ACC112 (cell line): ENCODE measurements around the gene KAZALD1.

Experiments used
- H2AFZ ChIP-seq: fragments of 200-600 bp; sonication (generic); one replicate; pipeline ENCODE4 v1.6.0; 2017; ENCODE audit warnings: antibody characterized with exemption, low read length; ENCODE audit not compliant: unreplicated experiment
- H3K27ac ChIP-seq: fragments of 200-600 bp; sonication (generic); 2 replicates; pipeline ENCODE4 v1.5.1; 2014; ENCODE audit warnings: low read depth, mild to moderate bottlenecking, antibody characterized with exemption, low read length, moderate library complexity
- H3K27me3 ChIP-seq: fragments of 200-600 bp; sonication (generic); 2 replicates; pipeline ENCODE4 v1.6.1; 2014; ENCODE audit warnings: mild to moderate bottlenecking, antibody characterized with exemption, low read length, moderate library complexity, mixed read lengths; ENCODE audit not compliant: insufficient read depth
- H3K36me3 ChIP-seq: fragments of 200-600 bp; sonication (generic); 2 replicates; pipeline ENCODE4 v1.6.1; 2016; ENCODE audit warnings: mild to moderate bottlenecking, antibody characterized with exemption, low read length, moderate library complexity, mixed read lengths; ENCODE audit not compliant: insufficient read depth
- H3K4me1 ChIP-seq: fragments of 200-600 bp; sonication (generic); one replicate; pipeline ENCODE4 v1.6.1; 2016; ENCODE audit warnings: low read length, mixed read lengths; ENCODE audit not compliant: insufficient read depth, unreplicated experiment, control insufficient read depth
- H3K4me3 ChIP-seq: fragments of 200-600 bp; sonication (generic); 2 replicates; pipeline ENCODE4 v1.5.1; 2014; ENCODE audit warnings: mild to moderate bottlenecking, low read depth, low read length
- H3K79me2 ChIP-seq: fragments of 200-600 bp; sonication (generic); one replicate; pipeline ENCODE4 v1.6.0; 2016; ENCODE audit warnings: low read length; ENCODE audit not compliant: control insufficient read depth, unreplicated experiment, insufficient read depth

The KAZALD1 gene

DNA sequence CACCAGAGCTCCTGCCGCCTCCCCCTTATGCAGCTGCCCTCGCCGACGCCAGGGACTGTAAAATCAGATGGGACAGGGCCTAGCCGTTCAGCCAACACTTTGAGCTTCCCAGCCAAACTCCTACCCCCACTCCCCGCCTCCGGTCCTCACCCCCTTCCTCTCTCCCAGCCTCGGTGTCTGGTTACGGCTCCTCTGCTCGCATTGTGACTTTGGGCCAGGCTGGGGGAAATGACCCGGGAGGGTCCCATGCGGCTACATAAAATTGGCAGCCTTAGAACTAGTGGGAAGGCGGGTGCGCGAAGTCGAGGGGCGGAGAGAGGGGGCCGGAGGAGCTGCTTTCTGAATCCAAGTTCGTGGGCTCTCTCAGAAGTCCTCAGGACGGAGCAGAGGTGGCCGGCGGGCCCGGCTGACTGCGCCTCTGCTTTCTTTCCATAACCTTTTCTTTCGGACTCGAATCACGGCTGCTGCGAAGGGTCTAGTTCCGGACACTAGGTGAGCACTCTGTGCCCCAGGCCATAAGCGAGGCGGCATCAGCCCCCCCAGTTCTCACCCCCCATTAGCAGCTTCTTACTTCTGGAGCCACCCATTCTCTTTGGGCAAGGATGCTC, at the start of gene KAZALD1:
KAZALD1 (plus strand) TSS at position 366 of the 608 bp plus-strand sequence. CDS start 604 bp downstream, outside the sequence.
- no peaks in the 10 kb centered on the region for H3K36me3 ChIP-seq
- H3K79me2 ChIP-seq: peaks cover 33% of the 10 kb centered on the region
- peak within 1 kb of the TSS; percentile 80 for H3K4me3 ChIP-seq
- H3K27me3 ChIP-seq: no peaks in the 10 kb centered on the region
- peak within 1 kb of the TSS; percentile 69 for H2AFZ ChIP-seq
- peaks cover 29% of the 10 kb centered on the region for H3K4me1 ChIP-seq
- peak within 1 kb of the TSS; percentile 87 for H3K27ac ChIP-seq

DNA sequence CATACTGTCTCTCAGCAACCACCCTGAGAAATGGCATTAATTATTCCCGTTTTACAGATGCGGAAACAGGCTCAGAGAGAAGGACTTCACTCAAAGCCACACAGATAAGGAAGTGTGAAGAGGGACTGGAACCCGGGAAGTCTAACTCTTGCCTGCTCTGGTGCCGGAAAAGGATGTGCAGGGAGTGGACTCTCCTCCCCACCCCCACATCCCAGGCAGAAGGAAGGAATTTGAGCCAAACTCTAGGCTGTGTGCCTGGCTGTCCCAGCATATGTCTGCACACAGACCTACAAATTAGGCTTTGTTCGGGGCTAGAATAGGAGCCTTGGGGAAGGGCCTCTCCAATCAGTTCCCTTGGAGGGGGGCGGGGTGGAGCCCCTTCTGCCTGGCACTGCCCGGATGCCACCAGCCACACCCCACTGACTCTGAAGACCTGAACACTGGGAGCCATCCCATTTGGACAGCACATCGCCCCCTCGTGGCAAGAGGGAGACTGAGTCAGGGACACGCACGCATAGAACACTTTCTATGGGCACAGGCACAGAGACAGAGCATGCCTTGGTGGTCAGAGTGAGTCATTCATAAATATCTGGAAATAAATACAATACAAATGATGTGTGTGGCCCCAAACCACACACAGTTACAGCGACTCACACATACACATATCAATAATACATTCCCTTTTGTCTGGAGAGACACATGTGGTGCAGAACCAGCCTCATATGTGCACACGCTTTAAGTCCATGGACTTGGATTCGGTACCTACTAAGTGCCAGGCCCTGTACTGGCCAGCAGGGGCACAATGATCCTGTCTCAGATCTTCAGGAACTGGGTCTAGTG, 49.0 kb upstream of the KAZALD1 start:
- Histone ChIP-seq H3K27me3 (no peaks in the 10 kb centered on the region), H2AFZ (no peak overlapping the region), H3K27ac (peak overlapping the region; percentile 8; the same call in 1 of the 2 replicates), H3K79me2 (no peaks in the 10 kb centered on the region), H3K36me3 (no peaks in the 10 kb centered on the region), H3K4me3 (no peak overlapping the region), H3K4me1 (peaks cover 29% of the 10 kb centered on the region)

DNA sequence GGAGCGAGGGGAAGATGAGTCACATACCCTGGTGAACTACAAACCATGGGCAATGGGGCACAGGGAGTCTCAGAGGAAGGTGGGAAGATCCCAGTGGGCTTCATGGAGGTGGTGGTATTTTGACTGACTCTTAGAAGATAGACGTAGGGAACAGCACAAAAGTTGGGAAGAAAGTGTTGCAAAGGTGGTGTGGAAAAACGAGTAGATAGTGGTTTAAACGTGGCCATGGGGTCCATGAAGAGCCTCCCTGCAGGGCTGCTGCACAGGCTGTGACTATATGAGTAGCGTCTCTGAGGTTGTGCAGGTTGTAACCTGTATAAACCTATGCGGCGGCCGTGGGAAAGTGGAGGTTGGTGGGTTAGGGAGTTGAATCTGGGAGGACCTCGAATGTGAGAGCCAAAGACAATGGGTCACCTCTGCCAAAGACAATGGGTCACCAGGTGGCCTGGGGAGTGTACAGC, 48.4 kb upstream of the KAZALD1 start:
- H3K36me3 ChIP-seq: no peaks in the 10 kb centered on the region
- H3K79me2 ChIP-seq: no peaks in the 10 kb centered on the region
- H3K27me3 ChIP-seq: no peaks in the 10 kb centered on the region
- no peak overlapping the region for H3K4me3 ChIP-seq
- peak overlapping the region; percentile 8; the same call in 1 of the 2 replicates for H3K27ac ChIP-seq
- no peak overlapping the region for H2AFZ ChIP-seq
- peaks cover 23% of the 10 kb centered on the region for H3K4me1 ChIP-seq

DNA sequence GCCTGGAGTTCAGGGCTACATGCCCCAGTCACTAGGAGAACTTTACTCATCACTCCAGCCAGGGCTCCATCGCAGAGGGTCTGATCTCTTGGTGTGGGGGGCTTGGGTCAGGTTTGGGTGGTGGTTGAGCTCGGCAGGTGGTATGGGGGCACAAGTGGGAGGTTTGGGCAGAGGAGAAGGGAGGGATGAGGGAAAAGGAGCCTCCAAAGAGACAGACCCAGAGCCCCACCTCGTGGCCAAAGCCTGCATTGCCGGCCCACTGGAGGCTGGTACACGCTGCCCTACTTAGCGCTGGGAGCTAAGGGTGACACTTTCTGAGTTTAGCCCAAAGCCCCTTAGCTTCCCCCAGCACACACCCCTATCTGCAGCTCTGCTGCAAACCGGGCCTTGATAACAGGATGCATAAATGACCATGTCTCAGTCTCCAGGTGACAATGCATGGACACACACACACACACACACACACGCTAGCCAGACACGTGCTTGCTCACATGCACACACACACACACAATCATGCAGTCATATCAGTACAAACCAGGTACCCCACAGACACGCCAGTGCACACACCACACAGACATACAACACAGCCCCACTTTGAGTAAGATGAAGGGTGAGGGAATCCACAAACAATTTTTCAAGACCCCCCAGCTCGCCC, 47.4 kb upstream of the KAZALD1 start:
- no peak overlapping the region for H3K4me3 ChIP-seq
- peak overlapping the region; percentile 28; the same call in 1 of the 2 replicates for H3K27ac ChIP-seq
- H2AFZ ChIP-seq: no peak overlapping the region
- H3K36me3 ChIP-seq: no peaks in the 10 kb centered on the region
- H3K79me2 ChIP-seq: no peaks in the 10 kb centered on the region
- H3K4me1 ChIP-seq: peaks cover 22% of the 10 kb centered on the region
- H3K27me3 ChIP-seq: no peaks in the 10 kb centered on the region

- H3K79me2 ChIP-seq: no peaks in the 10 kb centered on the region
- H2AFZ ChIP-seq: no peak overlapping the region
- peak overlapping the region; percentile 28; the same call in 1 of the 2 replicates for H3K27ac ChIP-seq
- H3K36me3 ChIP-seq: no peaks in the 10 kb centered on the region
- no peak overlapping the region for H3K4me3 ChIP-seq
- H3K4me1 ChIP-seq: peaks cover 22% of the 10 kb centered on the region
- H3K27me3 ChIP-seq: no peaks in the 10 kb centered on the region
Measured at GRCh38 chr10:101014966-101015581, 46.7 kb upstream of the KAZALD1 start.

DNA sequence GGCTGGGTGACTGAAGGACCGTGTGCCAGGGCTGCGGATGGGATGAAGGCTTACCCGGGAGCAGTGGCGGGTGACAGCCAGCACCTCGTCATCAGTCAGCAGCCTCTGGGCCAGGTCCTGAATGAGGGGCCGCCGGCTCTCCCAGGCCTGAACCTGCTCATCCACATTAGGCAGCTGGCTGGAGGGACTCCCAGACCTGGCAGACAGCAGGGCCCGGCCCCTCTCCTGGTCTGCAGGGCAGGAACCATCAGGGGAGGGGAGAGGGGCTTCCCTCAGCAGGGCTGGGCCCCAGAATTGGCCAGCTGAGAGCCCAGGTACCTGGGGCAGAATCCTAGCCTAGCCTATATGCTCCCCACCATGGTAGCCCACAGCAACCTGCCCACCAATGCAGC, 46.2 kb upstream of the KAZALD1 start:
- Histone ChIP-seq H3K4me3 (no peak overlapping the region), H3K79me2 (no peaks in the 10 kb centered on the region), H2AFZ (no peak overlapping the region), H3K4me1 (peaks cover 22% of the 10 kb centered on the region), H3K36me3 (no peaks in the 10 kb centered on the region), H3K27me3 (no peaks in the 10 kb centered on the region), H3K27ac (no peak overlapping the region)

GRCh38 chr10:101016814-101017213, 45.0 kb upstream of the KAZALD1 start:
- Histone ChIP-seq H3K36me3 (no peaks in the 10 kb centered on the region), H3K4me1 (peaks cover 22% of the 10 kb centered on the region), H3K27me3 (no peaks in the 10 kb centered on the region), H3K79me2 (no peaks in the 10 kb centered on the region), H3K27ac (no peak overlapping the region), H2AFZ (no peak overlapping the region), H3K4me3 (no peak overlapping the region)

GRCh38 chr10:101018118-101018599, 43.6 kb upstream of the KAZALD1 start:
- Histone ChIP-seq H3K36me3 (no peaks in the 10 kb centered on the region), H2AFZ (no peak overlapping the region), H3K79me2 (no peaks in the 10 kb centered on the region), H3K27me3 (no peaks in the 10 kb centered on the region), H3K27ac (no peak overlapping the region), H3K4me1 (peaks cover 22% of the 10 kb centered on the region), H3K4me3 (no peak overlapping the region)

DNA sequence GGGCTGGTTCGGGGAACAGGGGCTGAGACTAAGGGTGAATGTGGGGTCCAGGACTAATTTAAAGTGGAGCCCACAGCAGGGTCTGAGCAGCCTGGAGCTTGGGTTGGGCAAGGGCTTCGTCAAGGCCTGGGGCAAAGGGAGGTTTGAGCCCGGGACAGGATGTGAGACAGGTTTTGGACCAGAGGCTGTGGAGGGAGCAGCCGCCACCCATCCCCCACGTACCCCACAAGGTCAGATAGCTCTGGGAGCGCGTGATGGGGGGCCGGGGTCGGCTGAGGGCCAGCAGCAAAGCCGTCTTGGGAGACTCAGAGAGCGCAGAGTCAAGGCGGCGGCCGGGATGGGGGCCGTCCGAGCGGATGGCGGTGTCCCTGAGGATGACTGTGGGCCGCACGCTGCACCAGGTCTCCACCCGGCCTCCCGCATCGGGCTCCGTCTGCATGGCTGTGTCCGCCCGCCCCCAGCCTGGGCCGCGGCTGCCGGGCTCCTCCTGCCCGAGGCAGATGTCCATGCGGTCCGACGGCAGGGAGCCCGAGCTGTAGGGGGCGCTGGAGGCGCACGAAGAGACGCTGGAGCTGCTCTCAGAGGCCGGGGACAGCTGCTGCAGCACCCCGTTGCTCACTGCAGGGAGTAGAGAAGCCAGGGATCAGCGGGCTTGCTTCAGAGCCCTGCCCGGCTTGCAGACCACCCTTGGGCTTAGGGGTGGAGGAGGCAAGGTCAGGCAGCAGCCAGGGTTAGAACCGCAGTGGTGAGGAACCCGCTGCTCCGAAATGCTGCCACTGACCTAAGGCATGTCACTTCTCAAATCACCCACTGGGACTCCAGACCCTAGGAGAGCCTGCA, 43.0 kb upstream of the KAZALD1 start:
- no peaks in the 10 kb centered on the region for H3K79me2 ChIP-seq
- no peak overlapping the region for H3K27ac ChIP-seq
- no peak overlapping the region for H3K4me3 ChIP-seq
- no peak overlapping the region for H2AFZ ChIP-seq
- H3K4me1 ChIP-seq: peaks cover 17% of the 10 kb centered on the region
- no peaks in the 10 kb centered on the region for H3K27me3 ChIP-seq
- no peaks in the 10 kb centered on the region for H3K36me3 ChIP-seq

- no peaks in the 10 kb centered on the region for H3K27me3 ChIP-seq
Measured at GRCh38 chr10:101019440-101019703, 42.4 kb upstream of the KAZALD1 start.

More at GRCh38 chr10:101019440-101019703, 42.4 kb upstream of the KAZALD1 start:
- no peaks in the 10 kb centered on the region for H3K36me3 ChIP-seq
- peaks cover 17% of the 10 kb centered on the region for H3K4me1 ChIP-seq
- H3K4me3 ChIP-seq: no peak overlapping the region
- no peak overlapping the region for H2AFZ ChIP-seq
- no peaks in the 10 kb centered on the region for H3K79me2 ChIP-seq
- H3K27ac ChIP-seq: no peak overlapping the region
